Activated CD4-positive, alpha-beta T cell treated with anti-CD3 and anti-CD28 coated beads, Interleukin-2, amount 50 U/mL, for 48 hours (primary cell): ENCODE measurements around the gene ARHGAP30.
"Not testable (repeated sequence)": the region's sequence is repeated elsewhere in the genome, so short reads cannot be mapped to it uniquely, and the experiment has no call there.

Experiments used
- DNase-seq, 2 experiments: peaks; one replicate each; pipeline ENCODE4 v3.0.0-alpha.2; 2020

ARHGAP30 gene

GRCh38 chr1:161068306-161069234 is 1.1 kb downstream of the ARHGAP30 start:
- peak; percentile 84 to 90 for DNase-seq

- no peak for DNase-seq
Observed at GRCh38 chr1:161066694-161067093, 3.0 kb downstream of the ARHGAP30 start.

GRCh38 chr1:161065681-161066080 is 4.0 kb downstream of the ARHGAP30 start:
- DNase-seq = not testable (repeated sequence)

- not testable (repeated sequence) for DNase-seq
Observed at GRCh38 chr1:161063936-161064335, 5.8 kb downstream of the ARHGAP30 start.

- DNase-seq = no peak
Observed at GRCh38 chr1:161061419-161061818, 8.3 kb downstream of the ARHGAP30 start.

GRCh38 chr1:161059293-161059692 is 10.4 kb downstream of the ARHGAP30 start:
- no peak for DNase-seq

GRCh38 chr1:161054805-161055204 is 14.9 kb downstream of the ARHGAP30 start:
- DNase-seq = peak in 1 of 2 experiments; percentile 38

GRCh38 chr1:161054232-161054631 is 15.5 kb downstream of the ARHGAP30 start:
- no peak for DNase-seq

GRCh38 chr1:161052899-161053298 is 16.8 kb downstream of the ARHGAP30 start:
- DNase-seq = no peak

GRCh38 chr1:161051219-161051618 is 18.5 kb downstream of the ARHGAP30 start:
- no peak for DNase-seq

GRCh38 chr1:161048949-161049722 is 20.6 kb downstream of the ARHGAP30 start:
- DNase-seq = no peak

GRCh38 chr1:161047436-161048420 is 22.0 kb downstream of the ARHGAP30 start:
- DNase-seq = no peak

- DNase-seq = no peak
Observed at GRCh38 chr1:161046605-161047228, 23.0 kb downstream of the ARHGAP30 start.

- peak; percentile 91 to 94 for DNase-seq
Observed at GRCh38 chr1:161045736-161046604, 23.7 kb downstream of the ARHGAP30 start, which contains the start of gene USF1. TSS of gene USF1 (minus strand) at chr1:161045977. CDS start at chr1:161043275, 2,702 bp downstream.

- peak; percentile 58 to 67 for DNase-seq
Observed at GRCh38 chr1:161044908-161045735, 24.6 kb downstream of the ARHGAP30 start.

- DNase-seq = no peak
Observed at GRCh38 chr1:161044535-161044907, 25.2 kb downstream of the ARHGAP30 start.

- DNase-seq = no peak
Observed at GRCh38 chr1:161039546-161039945, 30.1 kb downstream of the ARHGAP30 start.

- DNase-seq = no peak
Observed at GRCh38 chr1:161039154-161039545, 30.5 kb downstream of the ARHGAP30 start.

- peak; percentile 87 to 89 for DNase-seq
Observed at GRCh38 chr1:161038523-161039153, 31.1 kb downstream of the ARHGAP30 start, which contains the start of gene TSTD1. TSS of gene TSTD1 (minus strand) at chr1:161038964. CDS start at chr1:161038889, 75 bp downstream.
